Stimulated activated CD4-positive, alpha-beta T cell treated with anti-CD3 and anti-CD28 coated beads, Interleukin-15, amount 100 ng/mL, for 24 hours (primary cell): ENCODE results near the gene CHID1.

ENCODE experiments used
- DNase-seq: peaks from one replicate; pipeline ENCODE4 v3.0.0-alpha.2; 2020

Gene CHID1

DNA sequence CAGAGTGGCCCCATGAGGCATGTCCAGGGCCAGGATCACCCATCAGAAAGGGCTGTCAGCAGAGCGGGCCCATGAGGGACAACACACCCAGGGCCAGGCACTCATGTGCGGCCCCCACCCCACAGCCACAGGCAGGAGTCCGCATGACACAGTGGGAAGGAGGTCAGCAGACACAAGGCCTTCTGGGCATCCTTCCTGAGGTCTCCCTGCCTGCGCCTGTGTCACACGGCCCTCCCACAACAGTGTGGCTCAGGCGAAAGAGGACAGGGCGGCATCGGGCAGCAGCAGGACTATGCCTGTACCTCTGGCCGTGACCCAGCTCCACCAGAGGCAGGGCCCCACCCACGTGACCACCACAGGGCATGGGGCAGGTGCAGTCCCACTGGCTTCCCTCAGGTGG, 27.1 kb downstream of the CHID1 start:
- DNase-seq = no peak

- no peak for DNase-seq
These were observed 28.0 kb downstream of the CHID1 start for GRCh38 chr11:882596-882995.

- no peak for DNase-seq
These were observed 30.2 kb downstream of the CHID1 start for GRCh38 chr11:880447-880846.

DNA sequence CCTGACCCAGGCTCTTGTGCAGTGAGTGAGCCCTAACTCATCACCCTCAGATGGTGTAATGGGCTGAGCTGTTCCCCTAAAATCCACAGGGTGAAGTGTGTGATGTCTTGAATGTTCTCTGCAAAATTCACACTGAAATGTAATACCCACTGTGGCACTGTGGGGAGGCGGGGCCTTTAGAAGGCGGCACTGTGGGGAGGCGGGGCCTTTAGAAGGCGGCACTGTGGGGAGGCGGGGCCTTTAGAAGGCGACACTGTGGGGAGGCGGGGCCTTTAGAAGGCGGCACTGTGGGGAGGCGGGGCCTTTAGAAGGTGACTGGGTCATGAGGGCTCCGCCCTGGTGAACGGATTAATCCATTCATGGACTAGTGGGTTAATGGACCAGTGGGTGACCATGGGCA, 33.0 kb downstream of the CHID1 start:
- peak; percentile 51 for DNase-seq

DNA sequence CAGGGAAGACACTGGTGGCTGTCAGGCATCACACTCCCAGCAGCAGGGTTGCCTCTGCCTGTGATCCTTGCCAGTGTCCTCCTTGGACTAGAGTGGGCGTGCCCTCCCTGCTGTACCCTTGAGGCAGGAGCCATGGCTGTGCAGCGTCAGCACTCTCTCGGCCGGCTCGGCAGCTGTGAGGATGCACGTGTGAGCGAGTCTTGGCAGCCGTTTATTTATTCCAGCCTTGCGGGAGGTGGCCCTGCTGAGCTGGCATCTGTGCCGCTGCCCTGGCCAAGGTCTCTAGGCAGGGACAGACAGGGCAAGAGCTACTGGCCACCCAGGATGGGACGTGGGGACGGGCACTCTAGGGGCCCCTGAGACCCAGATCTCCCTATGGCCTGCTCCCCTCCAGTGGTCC, 34.1 kb downstream of the CHID1 start:
- DNase-seq = no peak

DNA sequence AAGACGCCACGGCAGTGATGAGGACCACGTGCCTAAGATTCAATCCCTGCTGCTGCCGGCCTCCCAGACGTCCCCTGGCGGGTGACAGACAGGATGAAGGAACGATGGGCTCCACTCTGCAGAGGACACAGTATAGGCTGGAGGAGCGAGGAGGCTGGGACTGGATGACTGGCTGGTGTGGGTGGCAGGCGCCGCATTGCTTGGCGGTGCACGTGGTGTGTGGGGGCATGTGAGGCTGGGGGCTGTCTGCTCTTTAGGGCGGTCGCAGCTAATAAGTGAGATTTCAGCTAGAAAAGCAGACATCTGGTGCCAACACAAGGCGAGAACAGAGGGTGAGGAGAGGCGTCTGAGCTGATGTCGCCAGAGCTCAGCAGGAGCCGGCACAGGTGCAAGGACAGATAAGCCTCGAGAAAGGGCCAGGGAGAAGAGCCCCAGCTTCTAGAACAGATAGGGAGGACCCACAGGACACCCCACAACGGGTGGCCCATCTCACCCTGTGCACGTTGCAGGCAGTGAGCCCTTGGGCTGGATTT, 34.8 kb downstream of the CHID1 start:
- DNase-seq = no peak

GRCh38 chr11:875203-875602, 35.4 kb downstream of the CHID1 start:
- DNase-seq = no peak

DNA sequence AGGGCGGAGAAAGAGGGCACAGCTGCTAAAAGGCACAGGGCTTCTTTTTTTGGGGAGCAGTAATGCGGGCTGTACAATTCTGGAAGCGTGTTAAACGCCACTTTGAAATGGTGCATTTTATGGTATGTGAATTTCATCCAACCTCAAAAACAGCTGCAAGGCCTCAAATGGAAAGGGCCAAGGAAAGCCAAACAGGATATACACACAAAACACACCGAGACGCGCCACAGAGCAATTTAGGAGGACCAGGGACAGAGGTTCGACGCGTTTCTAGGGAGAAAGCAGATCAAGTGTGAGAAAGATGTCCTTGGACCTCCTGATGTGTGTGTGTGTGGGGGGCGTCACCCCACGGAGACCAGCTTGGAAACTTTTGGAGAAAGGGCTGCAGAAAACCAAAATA, 36.9 kb downstream of the CHID1 start:
- DNase-seq = no peak

GRCh38 chr11:872799-873198, 37.8 kb downstream of the CHID1 start:
- no peak for DNase-seq

DNA sequence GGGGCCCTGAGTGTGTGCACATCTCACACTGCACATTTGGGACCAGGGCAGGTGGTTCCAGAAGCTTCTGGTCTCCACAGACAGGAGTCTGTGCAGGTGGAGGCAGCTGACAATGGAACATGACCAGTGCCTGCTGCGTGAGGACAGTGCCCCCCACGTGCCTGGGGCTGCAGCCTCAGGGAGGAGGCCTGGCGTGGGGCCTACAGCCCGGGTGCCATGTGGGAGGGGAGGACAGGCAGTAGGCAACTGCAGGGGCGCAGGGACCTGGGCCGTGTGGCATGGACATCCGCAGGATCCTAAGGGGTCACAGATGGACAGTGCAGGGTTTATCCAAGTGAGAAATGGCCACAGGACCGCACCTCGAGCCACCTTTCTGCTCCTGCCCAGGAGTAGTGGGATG, 39.1 kb downstream of the CHID1 start:
- DNase-seq = no peak

- DNase-seq = no peak
These were observed 40.2 kb downstream of the CHID1 start for GRCh38 chr11:870418-870817.

DNA sequence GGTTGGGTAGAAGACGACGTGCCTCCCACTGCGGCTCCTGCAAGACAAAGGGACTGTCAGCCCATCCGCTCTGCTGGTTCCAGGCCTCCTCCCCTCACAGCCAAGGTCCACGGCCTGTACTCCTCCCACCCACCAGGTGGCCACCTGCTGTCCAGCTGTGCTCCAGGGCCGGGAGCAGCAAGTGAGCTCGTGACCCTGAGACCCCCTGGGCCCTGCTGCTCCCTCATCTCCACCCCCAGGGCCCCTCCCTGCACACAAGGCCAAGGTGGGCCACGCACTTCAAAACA, 40.5 kb downstream of the CHID1 start:
- DNase-seq = no peak

GRCh38 chr11:869399-870126, 41.0 kb downstream of the CHID1 start:
- no peak for DNase-seq

DNA sequence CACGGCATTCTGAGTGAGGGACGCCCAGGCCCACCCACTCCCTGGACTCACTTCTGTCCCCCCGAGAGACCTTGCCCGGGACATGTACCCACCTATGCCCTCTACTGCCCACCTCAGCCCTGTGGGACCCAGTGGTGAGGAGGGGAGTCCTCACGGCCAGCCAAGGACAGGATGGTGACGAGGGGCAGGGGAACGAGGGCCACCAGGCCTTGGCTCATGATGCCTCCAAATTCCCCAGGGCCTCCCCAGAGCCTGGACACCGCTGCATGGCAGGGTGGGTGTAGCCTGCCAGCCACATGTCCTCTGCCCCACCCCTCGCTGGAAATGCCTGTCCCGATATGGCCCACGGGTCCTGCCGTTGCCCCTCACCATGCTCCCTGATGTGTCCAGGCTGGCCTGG, 41.8 kb downstream of the CHID1 start:
- DNase-seq = no peak

DNA sequence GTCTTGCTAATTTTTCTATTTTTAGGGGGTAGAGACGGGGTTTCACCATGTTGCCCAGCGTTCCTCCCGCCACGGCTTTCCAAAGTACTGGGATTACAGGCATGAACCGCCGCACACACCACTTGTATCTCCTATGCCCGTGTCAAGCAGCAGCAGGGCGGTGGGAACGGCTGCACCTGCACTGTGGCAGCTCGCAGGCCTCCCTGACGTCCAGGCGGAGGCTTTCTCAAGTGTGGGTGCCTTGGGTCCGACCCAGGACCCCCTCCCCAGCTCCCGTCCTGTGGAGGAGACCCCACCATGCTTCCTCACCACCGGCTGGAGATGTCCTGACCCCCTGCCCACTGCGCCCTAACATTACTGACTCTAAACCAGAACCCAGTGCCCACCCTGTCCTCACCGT, 42.2 kb downstream of the CHID1 start:
- no peak for DNase-seq

- no peak for DNase-seq
These were observed 42.7 kb downstream of the CHID1 start for GRCh38 chr11:867856-868358.

GRCh38 chr11:866481-866880, 44.1 kb downstream of the CHID1 start:
- no peak for DNase-seq

DNA sequence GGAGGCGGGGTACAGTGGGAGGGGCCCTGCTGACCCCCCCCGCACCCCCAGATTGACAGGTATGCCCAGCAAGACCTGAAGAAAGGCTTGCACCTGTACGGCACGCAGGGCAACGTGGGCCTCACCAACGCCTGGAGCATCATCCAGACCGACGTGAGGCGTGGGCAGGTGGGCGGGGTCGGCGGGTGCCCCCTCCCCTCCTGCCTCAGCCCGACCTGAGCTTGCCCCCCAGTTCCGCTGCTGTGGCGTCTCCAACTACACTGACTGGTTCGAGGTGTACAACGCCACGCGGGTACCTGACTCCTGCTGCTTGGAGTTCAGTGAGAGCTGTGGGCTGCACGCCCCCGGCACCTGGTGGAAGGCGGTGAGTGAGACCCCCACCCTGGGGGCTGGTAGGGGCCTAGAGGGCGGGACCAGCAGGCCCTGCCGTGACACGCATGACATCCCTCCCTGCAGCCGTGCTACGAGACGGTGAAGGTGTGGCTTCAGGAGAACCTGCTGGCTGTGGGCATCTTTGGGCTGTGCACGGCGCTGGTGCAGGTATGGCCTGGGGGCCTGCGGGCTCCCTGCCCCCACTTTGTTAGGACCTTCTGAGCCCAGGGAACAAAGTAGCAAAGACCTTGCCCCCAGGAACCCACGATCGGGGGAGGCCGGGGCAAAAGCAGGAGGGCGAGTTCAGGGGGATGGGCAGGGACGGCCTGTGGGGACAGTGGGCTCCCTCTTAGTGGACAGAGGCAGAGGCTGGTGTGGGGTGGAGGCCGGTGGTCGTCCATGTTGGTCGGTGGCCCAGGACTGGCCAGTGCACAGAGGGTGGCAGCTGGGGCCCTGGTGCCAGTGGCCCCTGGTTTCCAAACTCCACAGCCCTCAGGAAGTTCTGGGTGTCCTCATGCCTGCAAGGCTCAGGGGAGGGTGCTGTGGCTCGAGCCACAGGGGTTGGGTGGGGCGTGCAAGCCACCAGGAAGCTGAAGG, 44.9 kb downstream of the CHID1 start:
- DNase-seq = no peak

- DNase-seq = no peak
These were observed 45.7 kb downstream of the CHID1 start for GRCh38 chr11:864898-865297.

DNA sequence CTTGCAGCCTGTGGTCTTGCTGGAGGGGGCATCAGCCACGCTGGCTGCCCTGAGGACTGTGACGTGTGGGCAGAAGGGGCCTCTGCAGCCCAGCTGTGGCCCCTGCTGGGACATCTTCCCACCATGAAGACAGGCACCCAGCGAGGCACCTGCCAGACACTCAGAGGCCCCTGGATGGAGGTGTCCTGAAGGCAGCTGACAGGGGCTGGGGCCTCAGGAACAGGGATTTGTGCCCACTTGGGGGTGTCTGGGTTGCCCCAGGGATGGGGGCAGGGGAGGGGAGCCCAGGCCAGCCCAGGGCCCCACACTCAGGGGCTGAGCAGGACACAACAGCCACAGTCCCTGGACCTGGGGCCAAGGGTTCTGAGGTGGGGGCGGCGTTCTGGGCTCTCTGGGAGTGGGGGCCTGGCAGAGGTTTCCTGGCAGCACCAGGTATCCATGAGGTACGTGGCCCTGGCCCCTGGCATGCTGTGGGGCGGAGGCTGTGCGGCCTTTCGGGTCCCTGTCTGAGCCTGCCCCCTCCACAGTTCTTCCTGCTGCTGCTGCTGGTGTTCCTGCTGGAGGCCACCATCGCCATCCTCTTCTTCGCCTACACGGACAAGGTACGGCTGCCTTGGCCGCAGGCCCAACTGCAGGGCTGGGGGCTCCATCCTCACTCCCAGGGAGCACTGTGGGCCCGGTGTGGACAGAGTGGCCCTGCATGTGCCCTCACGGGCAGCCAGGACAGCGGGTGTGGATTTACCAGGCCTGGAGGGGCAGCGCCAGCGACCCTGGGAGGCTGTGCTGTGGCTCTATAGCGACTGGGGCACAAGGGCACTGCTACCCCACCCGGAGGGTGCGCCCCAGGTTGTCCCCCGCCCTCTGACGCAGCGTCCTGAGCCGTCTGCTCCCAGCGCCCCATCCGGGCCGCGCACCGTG, 46.4 kb downstream of the CHID1 start:
- no peak for DNase-seq

GRCh38 chr11:863023-863909, 47.3 kb downstream of the CHID1 start:
- no peak for DNase-seq

GRCh38 chr11:862696-863022, 48.0 kb downstream of the CHID1 start:
- no peak for DNase-seq
